Progenitor cell of endocrine pancreas (in vitro differentiated cells): ENCODE results near the gene TSPAN1. TPM values are rescaled to one million over a fixed set of nuclear protein-coding genes. Genes with fewer than 3 reads are reported as not detected.

Experiments
- DNase-seq: peaks from one replicate; pipeline ENCODE4 v3.0.0; 2021; ENCODE audit warnings: low spot score; ENCODE audit not compliant: unreplicated experiment
- H3K27ac Mint-ChIP-seq: 2 replicates; pipeline ENCODE4 v1.8.0; 2021; ENCODE audit warnings: mild to moderate bottlenecking, moderate library complexity, mixed read lengths
- H3K27me3 Mint-ChIP-seq: 2 replicates; pipeline ENCODE4 v1.8.0; 2021; ENCODE audit warnings: mixed read lengths
- H3K36me3 Mint-ChIP-seq: 2 replicates; pipeline ENCODE4 v1.8.0; 2022; ENCODE audit warnings: mixed read lengths; ENCODE audit not compliant: insufficient read depth
- H3K4me1 Mint-ChIP-seq: 2 replicates; pipeline ENCODE4 v1.8.0; 2021; ENCODE audit warnings: low read depth, mixed read lengths
- H3K4me3 Mint-ChIP-seq: 2 replicates; pipeline ENCODE4 v1.8.0; 2021; ENCODE audit warnings: low read depth, mild to moderate bottlenecking, moderate library complexity, mixed read lengths
- H3K9me3 Mint-ChIP-seq: 2 replicates; pipeline ENCODE4 v1.8.0; 2021; ENCODE audit warnings: low read depth, mixed read lengths
- CTCF ChIP-seq: fragments of 200-600 bp; sonication (generic); IDR thresholded peaks from one replicate; pipeline ENCODE4 v1.5.0; 2021; ENCODE audit warnings: antibody characterized with exemption, mild to moderate bottlenecking; ENCODE audit not compliant: unreplicated experiment
- total RNA-seq: library from RNA; stranded (reverse); gene quantifications from 2 replicates; pipeline ENCODE4 v1.2.1, GENCODE V29; 2021

Gene TSPAN1
- total RNA-seq, 1 donor from 2014 or later = 4.5 TPM

DNA sequence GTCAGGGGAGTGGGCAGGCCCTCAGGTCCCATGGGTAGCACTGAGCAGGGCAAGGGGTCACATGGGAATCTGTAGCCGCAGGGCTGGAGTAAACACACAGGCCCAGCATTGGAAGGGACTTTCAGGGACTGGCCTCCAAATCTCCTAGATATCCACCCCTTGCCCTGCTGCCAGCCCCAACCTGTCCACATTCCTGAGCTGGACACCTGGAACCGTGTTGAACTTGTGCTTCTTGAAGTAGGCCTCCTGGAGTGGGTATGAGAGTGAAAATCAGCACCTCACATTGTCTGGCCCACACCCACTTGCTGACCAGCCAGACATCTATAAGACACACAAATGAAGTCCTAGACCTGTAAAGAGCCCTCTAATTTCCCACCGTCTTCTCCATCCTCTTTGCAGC is 15.7 kb downstream of the TSPAN1 start:
- Mint-ChIP-seq H3K9me3 (no peaks in the 10 kb centered on the region), H3K27ac (no peak overlapping the region), H3K4me3 (no peak overlapping the region), H3K27me3 (no peaks in the 10 kb centered on the region), H3K4me1 (peaks cover 1% of the 10 kb centered on the region), H3K36me3 (peaks cover 4% of the 10 kb centered on the region)
- TF ChIP-seq CTCF = no peak
- DNase-seq = no peak

- H3K36me3 Mint-ChIP-seq = peaks cover 6% of the 10 kb centered on the region
- no peak overlapping the region for H3K4me3 Mint-ChIP-seq
Measured at GRCh38 chr1:46191033-46191701, 16.3 kb downstream of the TSPAN1 start.

DNA sequence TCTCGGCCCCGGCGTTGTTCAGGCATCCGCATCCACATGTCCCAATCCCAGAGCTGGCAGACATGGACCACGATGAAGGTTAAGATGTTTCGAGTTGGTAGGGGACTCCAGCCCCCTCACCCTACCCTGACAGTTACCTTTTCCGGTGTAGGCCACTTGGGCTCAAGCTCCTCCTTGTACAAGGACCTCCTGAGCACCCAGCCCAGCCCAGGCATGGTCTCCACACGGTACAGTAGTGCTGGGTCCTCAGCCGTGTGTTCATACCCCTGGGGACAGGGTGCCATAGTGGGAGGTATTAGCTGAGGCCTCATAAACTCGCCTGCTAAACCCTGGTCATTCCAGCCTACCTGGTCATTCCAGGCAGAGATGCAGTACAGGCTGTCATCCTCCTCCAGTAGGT is 17.3 kb downstream of the TSPAN1 start:
- Mint-ChIP-seq H3K4me1 (peaks cover 2% of the 10 kb centered on the region), H3K27ac (no peak overlapping the region), H3K36me3 (peaks cover 8% of the 10 kb centered on the region), H3K9me3 (no peaks in the 10 kb centered on the region), H3K27me3 (no peaks in the 10 kb centered on the region), H3K4me3 (no peak overlapping the region)
- TF ChIP-seq CTCF = no peak
- DNase-seq = no peak

More at GRCh38 chr1:46191033-46191701, 16.3 kb downstream of the TSPAN1 start:
- Mint-ChIP-seq H3K27ac (no peak overlapping the region), H3K27me3 (no peaks in the 10 kb centered on the region), H3K9me3 (no peaks in the 10 kb centered on the region), H3K4me1 (peaks cover 1% of the 10 kb centered on the region)
- no peak for DNase-seq
- no peak for TF ChIP-seq CTCF

DNA sequence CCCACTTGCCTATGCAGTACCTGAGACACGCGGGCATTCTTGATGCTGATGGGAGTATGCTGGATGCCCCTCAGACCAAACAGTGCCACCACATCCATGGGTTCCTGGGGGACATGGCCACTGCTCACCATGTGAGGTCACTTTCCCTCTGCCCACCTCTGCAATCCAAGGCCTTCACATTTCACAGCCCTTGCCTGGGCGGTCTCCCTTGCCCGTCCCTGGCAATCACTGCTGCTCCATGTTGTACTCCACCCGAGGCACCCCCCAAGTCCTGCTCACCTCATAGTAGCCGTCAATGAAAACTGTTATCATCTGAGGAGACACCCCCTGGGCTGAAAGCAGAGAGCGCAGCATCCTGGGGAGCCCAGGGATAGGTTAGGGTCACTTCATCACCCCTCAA is 18.4 kb downstream of the TSPAN1 start:
- no peaks in the 10 kb centered on the region for H3K9me3 Mint-ChIP-seq
- peaks cover 8% of the 10 kb centered on the region for H3K36me3 Mint-ChIP-seq
- DNase-seq = no peak
- TF ChIP-seq CTCF = no peak
- no peaks in the 10 kb centered on the region for H3K27me3 Mint-ChIP-seq
- no peak overlapping the region for H3K4me3 Mint-ChIP-seq
- no peak overlapping the region for H3K27ac Mint-ChIP-seq
- H3K4me1 Mint-ChIP-seq = peaks cover 5% of the 10 kb centered on the region

- TF ChIP-seq CTCF = no peak
- DNase-seq = no peak
- Mint-ChIP-seq H3K27me3 (no peaks in the 10 kb centered on the region), H3K9me3 (no peaks in the 10 kb centered on the region), H3K4me1 (peaks cover 7% of the 10 kb centered on the region), H3K27ac (no peak overlapping the region), H3K4me3 (no peak overlapping the region), H3K36me3 (peaks cover 8% of the 10 kb centered on the region)
Measured at GRCh38 chr1:46193984-46194570, 19.2 kb downstream of the TSPAN1 start.
